PFSK-1 (cell line): ENCODE results near the gene DMKN.
A peak's percentile ranks its signal among the peaks of the same experiment; 100 is the strongest.

Experiments
- FOXP2 ChIP-seq: optimal IDR thresholded peaks from 2 replicates; pipeline ENCODE3; 2011; ENCODE audit warnings: borderline replicate concordance, control low read depth, inconsistent platforms; ENCODE audit not compliant: insufficient read depth; ENCODE audit errors: extremely low read length, extremely low read depth
- POLR2AphosphoS5 ChIP-seq: IDR thresholded peaks from 2 replicates; pipeline ENCODE4 v1.6.1; 2012; ENCODE audit warnings: low read depth, mild to moderate bottlenecking, control low read depth, low read length, moderate library complexity
- REST ChIP-seq, 2 experiments: IDR thresholded peaks; 2 replicates each; pipeline versions ENCODE4 v1.6.1 to v1.8.0; 2011 to 2012; ENCODE audit warnings: low read depth in 2 of 2, low read length in 2 of 2, control low read depth in 1 of 2, inconsistent platforms in 1 of 2, mild to moderate bottlenecking in 1 of 2, moderate library complexity in 1 of 2; ENCODE audit not compliant: insufficient read depth in 1 of 2
- SIN3A ChIP-seq: IDR thresholded peaks from 2 replicates; pipeline ENCODE4 v1.6.1; 2012; ENCODE audit warnings: mild to moderate bottlenecking, low read length, moderate library complexity, borderline replicate concordance; ENCODE audit not compliant: insufficient read depth
- TAF1 ChIP-seq: IDR thresholded peaks from 2 replicates; pipeline ENCODE4 v1.6.1; 2012; ENCODE audit warnings: low read length, control low read depth, borderline replicate concordance; ENCODE audit not compliant: insufficient read depth

The DMKN gene

GRCh38 chr19:35546532-35546931 is 33.1 kb upstream of the DMKN start:
- TF ChIP-seq POLR2AphosphoS5 (no peak), TAF1 (no peak), REST (IDR thresholded peaks at IDR 0.05; ENCODE audit: insufficient read depth in 1 of 2, low read depth in 2 of 2, low read length in 2 of 2) (no peak), FOXP2 (no peak), SIN3A (no peak)

DNA sequence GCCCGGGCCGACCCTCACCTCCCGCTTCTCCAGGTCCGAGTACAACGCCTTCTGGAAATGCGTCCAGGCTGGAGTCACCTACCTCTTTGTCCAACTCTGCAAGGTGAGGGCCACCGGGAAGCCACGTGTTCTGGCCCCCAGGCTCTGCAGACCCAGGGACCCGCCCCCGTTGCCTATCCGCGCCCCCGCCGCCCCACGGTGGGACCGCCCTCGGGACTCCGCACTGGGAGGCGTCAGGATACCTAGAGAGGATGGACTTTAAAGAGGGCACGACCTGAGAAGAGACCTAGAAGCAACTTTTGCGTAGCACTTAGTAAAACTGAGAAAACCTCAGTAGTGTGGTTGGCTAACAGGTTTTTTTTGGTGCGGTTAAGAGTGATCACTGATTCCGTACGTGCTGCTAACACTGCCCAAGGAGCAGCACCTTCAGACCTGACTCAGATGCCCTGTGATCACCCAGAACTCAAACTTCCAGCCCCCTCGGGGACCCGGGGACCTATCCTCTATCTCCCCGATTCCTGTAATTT is 32.5 kb upstream of the DMKN start:
- TF ChIP-seq REST (IDR thresholded peaks at IDR 0.05; ENCODE audit: insufficient read depth in 1 of 2, low read depth in 2 of 2, low read length in 2 of 2) (no peak), SIN3A (no peak), POLR2AphosphoS5 (no peak; the same call in 1 of the 2 replicates), FOXP2 (no peak), TAF1 (no peak)

DNA sequence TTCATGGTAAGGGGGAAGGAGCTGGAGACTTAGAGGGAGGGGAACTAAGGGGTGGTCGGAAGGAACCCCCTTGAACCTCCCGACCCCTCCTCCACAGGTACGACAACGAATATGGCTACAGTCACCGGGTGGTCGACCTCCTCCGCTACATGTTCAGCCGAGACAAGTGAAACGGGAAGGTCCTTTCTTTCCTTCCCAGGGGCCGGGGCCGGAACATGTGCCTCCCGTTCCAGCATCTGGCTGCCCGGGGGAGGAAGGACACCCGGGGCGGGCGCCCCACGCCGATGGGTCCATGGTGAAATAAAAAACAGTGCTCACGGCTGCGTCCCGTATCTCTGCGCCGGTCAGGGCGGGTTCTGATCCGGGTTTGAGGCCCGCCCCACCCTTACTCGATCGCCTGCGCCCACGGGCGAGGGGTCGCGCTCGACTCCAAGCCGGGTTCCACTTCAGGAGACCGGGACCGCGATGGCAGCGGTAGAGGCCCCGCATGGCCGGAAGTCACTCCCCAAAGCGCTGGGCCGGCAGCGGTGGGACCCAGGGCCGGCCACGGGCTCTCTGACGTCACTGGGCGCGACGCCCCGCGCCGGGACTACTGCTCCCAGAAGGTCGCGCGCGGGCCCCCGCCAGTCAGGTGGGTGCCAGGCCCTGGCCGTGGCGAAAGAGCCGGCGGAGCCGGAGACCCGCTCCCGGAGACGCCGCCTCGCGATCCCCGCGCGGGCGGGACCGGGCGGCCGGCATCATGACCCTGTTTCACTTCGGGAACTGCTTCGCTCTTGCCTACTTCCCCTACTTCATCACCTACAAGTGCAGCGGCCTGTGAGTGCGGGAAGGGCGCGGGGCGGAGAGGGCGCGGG is 31.8 kb upstream of the DMKN start, which contains the start of gene TMEM147:
Gene TMEM147, plus strand, starts transcription at position 626 of the 854 bp plus-strand sequence. Its CDS starts 114 bp downstream, at position 740.
- TF ChIP-seq POLR2AphosphoS5 = peak; percentile 72
- TF ChIP-seq REST (IDR thresholded peaks at IDR 0.05; ENCODE audit: insufficient read depth in 1 of 2, low read depth in 2 of 2, low read length in 2 of 2) = no peak
- peak; percentile 60 for TF ChIP-seq FOXP2
- TF ChIP-seq SIN3A = peak; percentile 52; the same call in 1 of the 2 replicates
- no peak for TF ChIP-seq TAF1

DNA sequence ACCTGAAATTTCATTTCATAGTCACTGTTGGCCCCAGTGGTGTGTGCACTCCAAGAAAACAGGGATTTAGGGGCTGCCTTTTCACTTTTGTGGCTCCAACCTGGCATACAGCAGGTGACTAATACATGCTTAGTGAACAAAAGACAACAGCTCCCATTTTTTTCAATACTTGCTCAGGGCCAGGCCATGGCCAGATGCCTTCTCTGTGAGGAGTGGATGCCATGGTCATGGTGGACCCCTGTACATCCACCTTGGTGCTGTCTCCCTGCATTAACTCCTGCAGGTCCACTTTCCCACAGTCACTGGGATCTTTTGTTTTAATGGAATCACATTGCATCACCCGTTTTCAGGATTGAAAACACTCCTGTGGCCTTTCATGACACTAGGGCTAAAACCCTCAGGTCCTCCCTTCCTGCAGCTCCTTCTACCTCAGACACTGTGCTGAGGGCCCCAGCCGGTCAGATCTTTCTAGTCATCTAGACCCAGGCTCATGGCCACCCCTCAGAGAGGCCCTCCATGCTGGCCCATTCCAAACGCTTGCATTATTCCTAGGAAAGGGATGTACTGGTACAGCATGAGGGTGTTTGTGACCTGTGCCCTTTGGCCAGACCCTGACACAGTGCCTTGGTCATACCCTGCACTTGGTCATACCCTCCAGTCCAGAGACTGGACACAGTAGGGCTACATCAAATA is 30.8 kb upstream of the DMKN start:
- TF ChIP-seq TAF1 (no peak), FOXP2 (no peak), REST (IDR thresholded peaks at IDR 0.05; ENCODE audit: insufficient read depth in 1 of 2, low read depth in 2 of 2, low read length in 2 of 2) (no peak), POLR2AphosphoS5 (no peak), SIN3A (no peak)
